ENCODE results near the gene CEP128. TPM values are rescaled to one million over a fixed set of nuclear protein-coding genes. Genes with fewer than 3 reads are reported as not detected.

The CEP128 gene
- total RNA-seq, 6 experiments from 2014 or later = 4.8 to 10.3 (median 8.8) TPM

DNA sequence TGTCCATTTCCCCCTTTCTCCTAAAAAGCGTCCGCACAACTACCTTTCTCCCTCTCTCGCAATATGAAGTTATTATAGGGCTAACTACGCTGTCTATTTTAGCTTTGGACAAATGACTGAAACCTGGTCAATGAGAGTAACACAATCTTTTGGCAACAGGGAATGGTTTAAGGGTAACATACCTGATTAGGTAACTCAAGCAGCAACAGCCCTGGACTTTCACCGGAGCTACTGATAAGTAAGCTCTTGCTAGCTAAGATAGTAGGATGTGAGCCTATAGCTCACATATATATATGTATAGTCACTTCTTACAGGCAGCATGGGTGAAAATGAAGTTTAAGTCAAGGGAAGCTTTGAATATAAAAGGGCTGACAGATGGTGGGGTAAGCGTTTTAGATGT, 313.0 kb downstream of the CEP128 start:
- Mint-ChIP-seq H3K4me3 (no peak overlapping the region), H3K27me3 (ENCODE audit: insufficient read depth) (no peaks in the 10 kb centered on the region), H3K4me1 (ENCODE audit: low read depth) (peaks cover 62% of the 10 kb centered on the region), H3K27ac (no peak overlapping the region), H3K9me3 (peaks cover 8% of the 10 kb centered on the region; the same call in 1 of the 2 replicates), H3K36me3 (ENCODE audit: low read depth) (peaks cover 24% of the 10 kb centered on the region)
- no peak for DNase-seq
- TF ChIP-seq, protein P1, sequence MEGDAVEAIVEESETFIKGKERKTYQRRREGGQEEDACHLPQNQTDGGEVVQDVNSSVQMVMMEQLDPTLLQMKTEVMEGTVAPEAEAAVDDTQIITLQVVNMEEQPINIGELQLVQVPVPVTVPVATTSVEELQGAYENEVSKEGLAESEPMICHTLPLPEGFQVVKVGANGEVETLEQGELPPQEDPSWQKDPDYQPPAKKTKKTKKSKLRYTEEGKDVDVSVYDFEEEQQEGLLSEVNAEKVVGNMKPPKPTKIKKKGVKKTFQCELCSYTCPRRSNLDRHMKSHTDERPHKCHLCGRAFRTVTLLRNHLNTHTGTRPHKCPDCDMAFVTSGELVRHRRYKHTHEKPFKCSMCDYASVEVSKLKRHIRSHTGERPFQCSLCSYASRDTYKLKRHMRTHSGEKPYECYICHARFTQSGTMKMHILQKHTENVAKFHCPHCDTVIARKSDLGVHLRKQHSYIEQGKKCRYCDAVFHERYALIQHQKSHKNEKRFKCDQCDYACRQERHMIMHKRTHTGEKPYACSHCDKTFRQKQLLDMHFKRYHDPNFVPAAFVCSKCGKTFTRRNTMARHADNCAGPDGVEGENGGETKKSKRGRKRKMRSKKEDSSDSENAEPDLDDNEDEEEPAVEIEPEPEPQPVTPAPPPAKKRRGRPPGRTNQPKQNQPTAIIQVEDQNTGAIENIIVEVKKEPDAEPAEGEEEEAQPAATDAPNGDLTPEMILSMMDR (IDR thresholded peaks at IDR 0.05) = no peak

DNA sequence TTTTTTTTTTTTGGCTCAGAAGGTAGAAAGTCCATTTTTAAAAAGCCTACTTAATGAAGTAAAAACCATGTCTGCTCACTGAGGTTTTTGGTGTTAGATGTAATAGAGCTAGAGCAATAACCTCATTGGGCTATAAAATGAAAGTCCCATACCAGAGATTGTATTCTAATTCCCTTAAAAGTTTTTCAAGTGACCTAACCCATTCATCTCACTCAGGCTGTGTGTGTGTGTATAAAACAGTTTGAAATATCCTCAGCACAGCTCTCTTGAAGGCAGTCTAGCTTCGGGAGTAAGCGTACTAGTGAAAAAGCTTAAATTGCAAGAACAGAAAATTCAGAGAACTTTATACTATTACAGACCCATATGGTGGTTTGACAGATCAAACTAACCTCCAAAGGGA, 313.8 kb downstream of the CEP128 start:
- Mint-ChIP-seq H3K4me1 (ENCODE audit: low read depth) (peaks cover 57% of the 10 kb centered on the region), H3K9me3 (peaks cover 8% of the 10 kb centered on the region; the same call in 1 of the 2 replicates), H3K27me3 (ENCODE audit: insufficient read depth) (no peaks in the 10 kb centered on the region), H3K36me3 (ENCODE audit: low read depth) (peaks cover 19% of the 10 kb centered on the region), H3K4me3 (no peak overlapping the region), H3K27ac (peak overlapping the region; percentile 45; the same call in 1 of the 2 replicates)
- DNase-seq = peak; percentile 23
- TF ChIP-seq, protein P1 (IDR thresholded peaks at IDR 0.05) = no peak

DNA sequence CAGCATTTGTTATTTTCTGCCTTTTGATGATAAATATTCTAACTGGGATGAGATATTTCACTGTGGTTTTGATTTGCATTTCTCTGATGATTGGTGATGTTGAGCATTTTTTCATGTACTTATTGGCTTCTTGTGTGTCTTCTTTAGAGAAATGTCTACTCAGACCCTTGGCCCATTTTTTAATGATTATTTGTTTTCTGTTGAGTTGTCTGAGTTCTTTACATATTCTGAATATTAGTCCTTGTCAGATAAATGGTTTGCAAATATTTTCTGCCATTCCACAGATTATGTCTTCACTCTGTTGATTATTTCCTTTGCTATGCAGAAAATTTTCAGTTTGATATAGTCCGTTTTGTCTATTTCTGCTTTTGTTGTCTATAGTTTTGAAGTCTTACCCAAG, 317.0 kb downstream of the CEP128 start:
- no peaks in the 10 kb centered on the region for H3K27me3 Mint-ChIP-seq (ENCODE audit: insufficient read depth)
- TF ChIP-seq, protein P1 (IDR thresholded peaks at IDR 0.05) = no peak
- DNase-seq = peak; percentile 60
- peaks cover 68% of the 10 kb centered on the region for H3K4me1 Mint-ChIP-seq (ENCODE audit: low read depth)
- H3K27ac Mint-ChIP-seq = peak overlapping the region; percentile 4
- peaks cover 13% of the 10 kb centered on the region; the same call in 1 of the 2 replicates for H3K9me3 Mint-ChIP-seq
- H3K4me3 Mint-ChIP-seq = no peak overlapping the region
- H3K36me3 Mint-ChIP-seq (ENCODE audit: low read depth) = peaks cover 15% of the 10 kb centered on the region

DNA sequence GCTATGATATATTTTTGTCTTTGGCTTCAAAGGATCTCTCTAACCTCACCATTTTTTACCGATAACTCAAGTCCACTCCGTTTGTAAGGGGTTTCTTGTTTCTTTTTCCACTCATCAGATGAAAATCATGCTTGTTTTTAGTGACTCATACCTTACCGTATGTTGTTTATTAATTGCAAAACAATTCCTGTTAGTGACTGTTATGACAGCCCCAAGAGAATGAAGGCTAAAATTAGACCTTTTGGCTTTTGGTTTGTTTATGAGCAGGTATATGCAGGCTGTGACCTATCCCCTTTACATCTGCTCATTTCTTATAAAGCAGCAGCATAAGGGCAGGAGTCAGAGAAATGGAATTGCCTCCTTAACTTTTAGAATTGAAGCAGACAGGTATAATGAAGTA, 319.8 kb downstream of the CEP128 start:
- TF ChIP-seq, protein P1 (IDR thresholded peaks at IDR 0.05) = no peak
- no peaks in the 10 kb centered on the region for H3K27me3 Mint-ChIP-seq (ENCODE audit: insufficient read depth)
- peak overlapping the region; percentile 66 for H3K27ac Mint-ChIP-seq
- peak overlapping the region; percentile 42 for H3K4me3 Mint-ChIP-seq
- peaks cover 60% of the 10 kb centered on the region for H3K4me1 Mint-ChIP-seq (ENCODE audit: low read depth)
- H3K9me3 Mint-ChIP-seq = peaks cover 13% of the 10 kb centered on the region; the same call in 1 of the 2 replicates
- peaks cover 15% of the 10 kb centered on the region for H3K36me3 Mint-ChIP-seq (ENCODE audit: low read depth)
- peak; percentile 61 for DNase-seq

DNA sequence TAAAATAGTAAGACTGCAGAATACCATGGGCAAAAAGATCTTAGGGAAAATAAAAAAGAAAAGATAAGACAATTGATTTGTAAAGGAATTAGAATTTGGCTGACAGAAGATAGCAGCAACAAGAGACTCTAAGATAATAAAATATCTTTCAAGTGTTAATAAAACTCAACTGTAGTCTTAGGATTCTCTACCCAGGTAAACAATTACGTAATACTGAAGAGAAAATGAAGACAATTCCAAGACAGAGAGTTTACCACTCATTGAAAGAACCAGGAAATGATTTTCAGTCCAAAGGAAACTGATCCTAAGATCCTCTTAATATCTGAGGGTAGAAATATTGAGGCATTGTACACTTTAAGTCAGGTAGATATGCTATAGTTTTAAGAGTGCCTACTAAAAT, 321.1 kb downstream of the CEP128 start:
- DNase-seq = no peak
- H3K27me3 Mint-ChIP-seq (ENCODE audit: insufficient read depth) = no peaks in the 10 kb centered on the region
- peaks cover 10% of the 10 kb centered on the region for H3K36me3 Mint-ChIP-seq (ENCODE audit: low read depth)
- H3K27ac Mint-ChIP-seq = peak overlapping the region; percentile 11; the same call in 1 of the 2 replicates
- H3K9me3 Mint-ChIP-seq = peaks cover 13% of the 10 kb centered on the region; the same call in 1 of the 2 replicates
- TF ChIP-seq, protein P1 (IDR thresholded peaks at IDR 0.05) = no peak
- no peak overlapping the region for H3K4me3 Mint-ChIP-seq
- peaks cover 55% of the 10 kb centered on the region for H3K4me1 Mint-ChIP-seq (ENCODE audit: low read depth)

Data from HFFc6 (cell line).